ENCODE measurements around the gene SLC25A10.
"Not testable (repeated sequence)": the region's sequence is repeated elsewhere in the genome, so short reads cannot be mapped to it uniquely, and the experiment has no call there.

Gene SLC25A10

GRCh38 chr17:81711814-81712467 lies at the start of gene SLC25A10:
Gene SLC25A10 (plus strand): TSS chr17:81712284. CDS start chr17:81712427, 143 bp downstream.
- peak; percentile 30 for DNase-seq

GRCh38 chr17:81664051-81664470 lies 48.0 kb upstream of the SLC25A10 start:
- DNase-seq: no peak

- DNase-seq: no peak
These were observed 46.6 kb upstream of the SLC25A10 start for GRCh38 chr17:81665205-81666091.

- DNase-seq: no peak
These were observed 46.1 kb upstream of the SLC25A10 start for GRCh38 chr17:81666092-81666341.

- peak; percentile 91 for DNase-seq
These were observed 45.5 kb upstream of the SLC25A10 start, which contains the start of the genes CCDC137 and OXLD1 for GRCh38 chr17:81666342-81667191. Gene CCDC137 (plus strand): TSS chr17:81666737. CDS start chr17:81666767, 30 bp downstream. Gene OXLD1 (minus strand): TSS chr17:81666605. CDS start chr17:81666577, 28 bp downstream.

GRCh38 chr17:81667754-81668153 lies 44.3 kb upstream of the SLC25A10 start:
- no peak for DNase-seq

- no peak for DNase-seq
These were observed 39.6 kb upstream of the SLC25A10 start for GRCh38 chr17:81672504-81672903.

- no peak for DNase-seq
These were observed 39.1 kb upstream of the SLC25A10 start for GRCh38 chr17:81672954-81673353.

GRCh38 chr17:81673561-81674258 lies 38.4 kb upstream of the SLC25A10 start:
- DNase-seq: no peak

GRCh38 chr17:81675515-81676221 lies 36.4 kb upstream of the SLC25A10 start:
- not testable (repeated sequence) for DNase-seq

GRCh38 chr17:81676906-81677305 lies 35.2 kb upstream of the SLC25A10 start:
- DNase-seq: no peak

GRCh38 chr17:81680150-81680549 lies 31.9 kb upstream of the SLC25A10 start:
- no peak for DNase-seq

- DNase-seq: no peak
These were observed 30.4 kb upstream of the SLC25A10 start for GRCh38 chr17:81681672-81682071.

GRCh38 chr17:81682565-81683207 lies 29.4 kb upstream of the SLC25A10 start:
- no peak for DNase-seq

- no peak for DNase-seq
These were observed 28.9 kb upstream of the SLC25A10 start for GRCh38 chr17:81683208-81683583.

GRCh38 chr17:81683584-81684441 lies 28.3 kb upstream of the SLC25A10 start, which contains the start of the genes ARL16 and HGS:
Gene ARL16 (minus strand): TSS chr17:81683797. CDS start chr17:81683753, 44 bp downstream.
Gene HGS (plus strand): TSS chr17:81684011. CDS start chr17:81684067, 56 bp downstream.
- DNase-seq: peak; percentile 99

- peak; percentile 62 for DNase-seq
These were observed 27.6 kb upstream of the SLC25A10 start for GRCh38 chr17:81684442-81684911.

- DNase-seq: peak; percentile 35
These were observed 27.0 kb upstream of the SLC25A10 start for GRCh38 chr17:81685108-81685507.

GRCh38 chr17:81686614-81687013 lies 25.5 kb upstream of the SLC25A10 start:
- no peak for DNase-seq

All from amniotic stem cell (primary cell).